NB4 (cell line): Measurements from ENCODE around the gene ELMO3.

Experiments
- DNase-seq: peaks from one replicate; pipeline ENCODE4 v3.0.0; 2010; ENCODE audit warnings: low read depth
- H3K4me3 ChIP-seq: one replicate; pipeline ENCODE4 v1.5.1; 2011; ENCODE audit warnings: mild to moderate bottlenecking, low read depth, low read length, moderate library complexity
- CTCF ChIP-seq: IDR thresholded peaks from one replicate; pipeline ENCODE4 v1.5.1; 2012; ENCODE audit warnings: low read depth, low read length
- MYC ChIP-seq: IDR thresholded peaks from 2 replicates; pipeline ENCODE4 v1.6.1; 2011; ENCODE audit warnings: low read depth, low read length
- POLR2A ChIP-seq: IDR thresholded peaks from 2 replicates; pipeline ENCODE4 v1.6.1; 2011; ENCODE audit warnings: mild to moderate bottlenecking; ENCODE audit not compliant: insufficient read length; ENCODE audit errors: extremely low read depth
- TF ChIP-seq, protein P1 (sequence below): IDR thresholded peaks from 2 replicates; pipeline ENCODE4 v1.6.1; 2011; ENCODE audit warnings: low read depth, low read length

Gene ELMO3

DNA sequence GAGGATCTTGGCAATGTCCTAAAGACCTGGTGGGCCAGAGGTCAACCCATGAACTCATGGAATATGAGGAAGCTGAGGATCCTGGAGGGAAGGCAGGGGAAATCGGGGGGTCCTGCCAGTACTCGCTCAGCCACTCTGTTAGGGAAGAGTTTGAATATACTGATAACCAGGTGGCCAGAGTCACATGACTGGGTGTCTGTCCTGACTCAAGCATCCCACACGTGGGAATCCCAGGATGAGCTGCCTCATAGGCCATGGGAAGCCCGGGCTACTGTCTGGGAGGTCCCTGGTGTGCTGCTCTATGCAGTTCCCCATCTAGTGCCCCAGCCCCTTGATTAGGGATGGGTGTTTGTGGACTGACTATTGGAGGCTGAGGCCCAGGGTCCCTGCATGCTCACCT is 10.6 kb upstream of the ELMO3 start:
- H3K4me3 ChIP-seq = no peak overlapping the region
- TF ChIP-seq MYC = no peak
- TF ChIP-seq, protein P1, sequence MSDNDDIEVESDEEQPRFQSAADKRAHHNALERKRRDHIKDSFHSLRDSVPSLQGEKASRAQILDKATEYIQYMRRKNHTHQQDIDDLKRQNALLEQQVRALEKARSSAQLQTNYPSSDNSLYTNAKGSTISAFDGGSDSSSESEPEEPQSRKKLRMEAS = no peak
- TF ChIP-seq POLR2A = no peak
- no peak for TF ChIP-seq CTCF
- no peak for DNase-seq

GRCh38 chr16:67188798-67189197 is 10.1 kb upstream of the ELMO3 start:
- DNase-seq = no peak
- H3K4me3 ChIP-seq = no peak overlapping the region
- TF ChIP-seq CTCF (no peak), POLR2A (no peak), MYC (no peak)
- TF ChIP-seq, protein P1 = no peak

GRCh38 chr16:67190041-67190440 is 8.9 kb upstream of the ELMO3 start, which contains the start of gene EXOC3L1:
Gene EXOC3L1, minus strand, starts transcription at chr16:67190136. Its CDS starts 460 bp downstream, at chr16:67189676.
- TF ChIP-seq MYC (no peak), CTCF (no peak), POLR2A (no peak)
- TF ChIP-seq, protein P1 = no peak
- H3K4me3 ChIP-seq = no peak within 1 kb of the TSS
- DNase-seq = no peak

GRCh38 chr16:67190448-67191399 is 8.2 kb upstream of the ELMO3 start:
- no peak for TF ChIP-seq CTCF
- TF ChIP-seq POLR2A = no peak
- TF ChIP-seq, protein P1 = no peak
- no peak for TF ChIP-seq MYC
- DNase-seq = no peak
- H3K4me3 ChIP-seq = no peak overlapping the region

- no peak for DNase-seq
- peak overlapping the region; percentile 49 for H3K4me3 ChIP-seq
- TF ChIP-seq POLR2A (no peak), MYC (no peak), CTCF (no peak)
- TF ChIP-seq, protein P1 = no peak
Measured at GRCh38 chr16:67191411-67191994, 7.4 kb upstream of the ELMO3 start.
